ENCODE measurements around the gene TCN1. TPM values are rescaled to one million over a fixed set of nuclear protein-coding genes. Genes with fewer than 3 reads are reported as not detected.
A peak's percentile ranks its signal among the peaks of the same experiment; 100 is the strongest.

Gene TCN1
- total RNA-seq, 4 donors from 2014 or later = not detected

GRCh38 chr11:59815754-59816153 is 50.5 kb downstream of the TCN1 start:
- TF ChIP-seq EP300 (IDR thresholded peaks at IDR 0.05) (no peak), CTCF (IDR thresholded peaks at IDR 0.05) (no peak), POLR2A (IDR thresholded peaks at IDR 0.05) (no peak)
- H3K27me3 ChIP-seq = peaks cover 0 to 7% of the 10 kb centered on the region in 2 donors
- no peak for DNase-seq (ENCODE audit: low spot score in 2 of 2)
- no peaks in the 10 kb centered on the region for H3K9me3 ChIP-seq
- no peak overlapping the region for H3K4me3 ChIP-seq
- 77 to 89% methylated on average over 1 of the region's 1 CpG for WGBS, 2 donors
- H3K36me3 ChIP-seq = no peaks in the 10 kb centered on the region
- H3K27ac ChIP-seq = no peak overlapping the region
- peaks cover 0 to 5% (median 0%) of the 10 kb centered on the region in 4 donors for H3K4me1 ChIP-seq

GRCh38 chr11:59814021-59814420 is 52.3 kb downstream of the TCN1 start:
- TF ChIP-seq EP300 (IDR thresholded peaks at IDR 0.05) (no peak), POLR2A (IDR thresholded peaks at IDR 0.05) (no peak), CTCF (IDR thresholded peaks at IDR 0.05) (no peak)
- WGBS, 2 donors = 58 to 63% methylated on average over 1 of the region's 1 CpG
- Histone ChIP-seq H3K4me1 (peaks cover 0 to 11% (median 7%) of the 10 kb centered on the region in 4 donors), H3K4me3 (no peak overlapping the region), H3K27me3 (peaks cover 0 to 7% of the 10 kb centered on the region in 2 donors), H3K9me3 (no peaks in the 10 kb centered on the region), H3K27ac (no peak overlapping the region), H3K36me3 (peaks cover 0 to 3% (median 0%) of the 10 kb centered on the region in 3 donors)
- DNase-seq (ENCODE audit: low spot score in 2 of 2) = no peak

DNA sequence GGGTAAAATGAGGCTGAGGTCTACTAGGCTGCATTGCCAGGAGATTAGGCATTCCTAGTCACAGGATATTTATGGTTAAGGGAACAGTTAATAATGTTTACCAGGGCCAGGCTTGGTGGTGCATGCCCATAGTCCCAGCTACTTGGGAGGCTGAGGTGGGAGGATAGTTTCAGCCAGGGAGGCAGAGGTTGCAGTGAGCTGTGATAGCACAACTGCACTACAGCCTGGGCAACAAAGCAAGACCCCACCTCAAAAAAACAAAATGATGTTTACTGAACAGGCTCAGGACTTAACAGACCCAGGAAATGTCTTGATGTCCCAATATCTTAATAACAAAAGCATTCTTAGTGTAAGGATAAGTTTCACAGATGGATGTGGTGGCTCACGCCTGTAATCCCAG is 52.9 kb downstream of the TCN1 start:
- peaks cover 0 to 15% (median 7%) of the 10 kb centered on the region in 4 donors for H3K4me1 ChIP-seq
- H3K4me3 ChIP-seq = no peak overlapping the region
- WGBS, 2 donors = 92 to 93% methylated on average over 1 of the region's 1 CpG
- H3K27ac ChIP-seq = no peak overlapping the region
- H3K27me3 ChIP-seq = peaks cover 0 to 7% of the 10 kb centered on the region in 2 donors
- no peaks in the 10 kb centered on the region for H3K9me3 ChIP-seq
- peaks cover 0 to 10% (median 0%) of the 10 kb centered on the region in 3 donors for H3K36me3 ChIP-seq
- TF ChIP-seq EP300 (IDR thresholded peaks at IDR 0.05) (no peak), POLR2A (IDR thresholded peaks at IDR 0.05) (no peak), CTCF (IDR thresholded peaks at IDR 0.05) (no peak)
- DNase-seq (ENCODE audit: low spot score in 2 of 2) = no peak

DNA sequence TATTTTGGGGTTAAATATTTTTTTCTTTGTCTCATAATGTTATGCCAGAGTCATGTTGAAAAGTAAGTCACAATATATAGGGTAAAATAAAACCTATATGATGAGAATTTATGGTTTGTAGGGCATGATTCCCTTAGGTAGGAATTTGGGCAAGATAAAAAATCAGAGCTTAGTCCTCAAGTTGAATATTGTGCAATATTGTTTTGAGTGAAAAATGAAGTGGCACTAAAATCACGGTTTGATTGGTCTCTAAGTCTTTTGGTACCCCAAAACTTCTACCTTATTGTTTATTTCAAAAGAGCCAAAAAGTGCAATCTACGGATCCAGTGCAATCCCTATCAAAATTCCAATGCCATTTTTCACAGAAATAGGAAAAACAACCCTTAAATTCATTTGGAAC is 54.1 kb downstream of the TCN1 start:
- DNase-seq (ENCODE audit: low spot score in 2 of 2) = no peak
- peaks cover 0 to 7% of the 10 kb centered on the region in 2 donors for H3K27me3 ChIP-seq
- peaks cover 0 to 19% (median 0%) of the 10 kb centered on the region in 3 donors for H3K36me3 ChIP-seq
- WGBS, 2 donors = 89% methylated on average over 2 of the region's 2 CpGs
- H3K4me1 ChIP-seq = peaks cover 0 to 15% (median 7%) of the 10 kb centered on the region in 4 donors
- no peaks in the 10 kb centered on the region for H3K9me3 ChIP-seq
- no peak for TF ChIP-seq CTCF (IDR thresholded peaks at IDR 0.05)
- TF ChIP-seq EP300 (IDR thresholded peaks at IDR 0.05) = no peak
- no peak for TF ChIP-seq POLR2A (IDR thresholded peaks at IDR 0.05)
- H3K27ac ChIP-seq = no peak overlapping the region
- no peak overlapping the region for H3K4me3 ChIP-seq

GRCh38 chr11:59810911-59811259 is 55.4 kb downstream of the TCN1 start:
- no peak for TF ChIP-seq EP300 (IDR thresholded peaks at IDR 0.05)
- no peak for TF ChIP-seq POLR2A (IDR thresholded peaks at IDR 0.05)
- no peak for TF ChIP-seq CTCF (IDR thresholded peaks at IDR 0.05)
- Histone ChIP-seq H3K27ac (peak overlapping the region; percentile 58 to 83 (median 81)), H3K36me3 (peaks cover 0 to 32% (median 0%) of the 10 kb centered on the region in 3 donors), H3K4me3 (peak overlapping the region; percentile 65 to 84 (median 74)), H3K27me3 (no peaks in the 10 kb centered on the region), H3K9me3 (no peaks in the 10 kb centered on the region), H3K4me1 (peaks cover 0 to 15% (median 7%) of the 10 kb centered on the region in 4 donors)
- DNase-seq (ENCODE audit: low spot score in 2 of 2) = no peak
- 8 to 12% methylated on average over 8 of the region's 8 CpGs for WGBS, 2 donors
